PC-3 (cell line): Measurements from ENCODE around the gene CD7.

Experiments
- EZH2phosphoT487 ChIP-seq: fragments of 300-600 bp; sonication (generic); IDR thresholded peaks from 2 replicates; pipeline ENCODE4 v1.6.1; 2018; ENCODE audit warnings: mild to moderate bottlenecking, antibody characterized with exemption, low read length, borderline replicate concordance
- TF ChIP-seq, protein P1 (sequence below): fragments of 300-600 bp; sonication (generic); conservative IDR thresholded peaks from 2 replicates; pipeline ENCODE4 v1.5.1; 2017; ENCODE audit warnings: antibody characterized with exemption, low read depth, mild to moderate bottlenecking, low read length

DNA sequence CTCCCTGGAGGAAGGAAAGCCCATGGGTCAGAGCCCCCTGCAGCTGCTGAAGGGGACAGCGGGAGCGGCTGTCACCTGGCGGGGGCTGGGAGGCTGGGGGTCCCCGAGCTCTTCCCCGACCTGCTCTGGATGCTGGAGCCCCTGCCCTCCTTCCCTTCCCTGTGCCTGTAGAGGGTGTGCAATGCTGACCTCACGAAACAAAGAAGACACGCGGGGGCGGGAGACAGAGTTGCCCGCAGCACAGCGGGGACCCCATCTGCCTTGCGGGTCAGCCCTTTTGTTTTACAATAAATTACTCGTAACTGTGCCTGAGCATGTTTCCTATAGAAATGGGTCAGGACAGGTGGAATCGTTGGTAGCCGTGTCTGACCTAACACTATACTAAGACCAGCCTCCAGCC, 9.9 kb upstream of the CD7 start:
- TF ChIP-seq, protein P1, sequence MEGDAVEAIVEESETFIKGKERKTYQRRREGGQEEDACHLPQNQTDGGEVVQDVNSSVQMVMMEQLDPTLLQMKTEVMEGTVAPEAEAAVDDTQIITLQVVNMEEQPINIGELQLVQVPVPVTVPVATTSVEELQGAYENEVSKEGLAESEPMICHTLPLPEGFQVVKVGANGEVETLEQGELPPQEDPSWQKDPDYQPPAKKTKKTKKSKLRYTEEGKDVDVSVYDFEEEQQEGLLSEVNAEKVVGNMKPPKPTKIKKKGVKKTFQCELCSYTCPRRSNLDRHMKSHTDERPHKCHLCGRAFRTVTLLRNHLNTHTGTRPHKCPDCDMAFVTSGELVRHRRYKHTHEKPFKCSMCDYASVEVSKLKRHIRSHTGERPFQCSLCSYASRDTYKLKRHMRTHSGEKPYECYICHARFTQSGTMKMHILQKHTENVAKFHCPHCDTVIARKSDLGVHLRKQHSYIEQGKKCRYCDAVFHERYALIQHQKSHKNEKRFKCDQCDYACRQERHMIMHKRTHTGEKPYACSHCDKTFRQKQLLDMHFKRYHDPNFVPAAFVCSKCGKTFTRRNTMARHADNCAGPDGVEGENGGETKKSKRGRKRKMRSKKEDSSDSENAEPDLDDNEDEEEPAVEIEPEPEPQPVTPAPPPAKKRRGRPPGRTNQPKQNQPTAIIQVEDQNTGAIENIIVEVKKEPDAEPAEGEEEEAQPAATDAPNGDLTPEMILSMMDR, result no peak
- TF ChIP-seq EZH2phosphoT487, result no peak
